Measurements from ENCODE around the gene SLC16A6.

- no peak for TF ChIP-seq CTCF (IDR thresholded peaks at IDR 0.05)
- TF ChIP-seq POLR2A (IDR thresholded peaks at IDR 0.05): no peak
Observed at GRCh38 chr17:68302666-68303065, 11.7 kb upstream of the SLC16A6 start.
